Muscle of arm (tissue), 12 donors: ENCODE data around the gene LDLRAD3. TPM values are rescaled to one million over a fixed set of nuclear protein-coding genes. Genes with fewer than 3 reads are reported as not detected.

Experiments
- DNase-seq: peaks from one replicate; pipeline ENCODE4 v3.0.0-alpha.2; 2013
- polyA plus RNA-seq, 12 donors: library from polyadenylated mRNA; unstranded; fragments of 120-200 nt; gene quantifications; one replicate each; pipeline ENCODE4 v1.2.1, GENCODE V29; 2013; ENCODE audit not compliant: insufficient read length in 12 of 12

The LDLRAD3 gene
- polyA plus RNA-seq, 12 donors: 18.9 to 29.9 (median 25.4) TPM; not detected in 1

DNA sequence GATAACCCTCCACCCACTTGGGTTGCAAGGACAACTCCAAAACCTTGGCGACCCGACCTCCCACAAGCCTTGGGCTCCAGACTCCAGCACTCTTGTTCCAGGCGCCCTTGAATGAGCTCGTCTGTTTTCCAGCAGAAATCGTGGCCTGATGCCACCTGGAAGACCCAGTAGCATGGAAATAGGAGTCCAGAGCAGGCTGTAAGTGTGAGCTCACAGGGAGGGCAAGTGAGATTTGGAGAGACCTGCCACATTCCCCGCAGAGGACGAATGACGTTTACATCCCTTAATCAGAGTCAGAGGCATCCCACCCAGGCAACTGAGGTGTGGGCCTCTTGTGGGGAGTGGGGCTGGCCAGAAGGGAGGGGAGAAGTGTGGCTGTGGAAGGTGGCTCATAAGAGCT, 71.9 kb downstream of the LDLRAD3 start:
- DNase-seq: peak; percentile 87

GRCh38 chr11:36016263-36016662, 72.4 kb downstream of the LDLRAD3 start:
- DNase-seq: no peak

GRCh38 chr11:36016709-36017108, 72.8 kb downstream of the LDLRAD3 start:
- no peak for DNase-seq

DNA sequence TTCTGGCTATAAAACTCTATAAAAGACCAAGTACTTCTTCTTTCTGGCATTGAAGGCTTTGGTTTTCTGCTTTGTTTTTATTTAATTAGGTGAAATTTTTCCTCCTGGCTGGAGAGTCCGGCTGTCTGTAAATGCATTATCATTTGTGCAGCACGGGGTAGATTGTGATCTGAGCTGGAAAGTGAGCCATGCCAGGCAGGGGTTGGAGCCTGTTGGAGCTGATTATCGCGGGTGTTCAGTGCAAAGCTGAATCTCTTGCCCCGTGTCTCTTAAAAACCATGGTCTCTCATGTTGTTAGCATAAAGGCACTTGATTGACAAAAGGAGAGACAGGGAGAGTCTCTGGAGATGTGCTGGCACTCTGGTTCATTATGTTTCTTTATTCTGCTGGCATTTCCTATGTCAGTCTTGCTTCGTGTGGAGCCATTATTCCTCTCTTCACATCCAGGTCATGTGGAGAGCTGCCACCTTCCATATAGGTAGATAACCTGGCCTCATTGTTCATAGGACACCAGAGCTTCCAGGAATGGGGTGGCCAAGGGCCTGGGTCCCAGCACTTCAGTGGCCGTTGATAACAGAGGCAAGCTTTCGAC, 75.2 kb downstream of the LDLRAD3 start:
- no peak for DNase-seq

DNA sequence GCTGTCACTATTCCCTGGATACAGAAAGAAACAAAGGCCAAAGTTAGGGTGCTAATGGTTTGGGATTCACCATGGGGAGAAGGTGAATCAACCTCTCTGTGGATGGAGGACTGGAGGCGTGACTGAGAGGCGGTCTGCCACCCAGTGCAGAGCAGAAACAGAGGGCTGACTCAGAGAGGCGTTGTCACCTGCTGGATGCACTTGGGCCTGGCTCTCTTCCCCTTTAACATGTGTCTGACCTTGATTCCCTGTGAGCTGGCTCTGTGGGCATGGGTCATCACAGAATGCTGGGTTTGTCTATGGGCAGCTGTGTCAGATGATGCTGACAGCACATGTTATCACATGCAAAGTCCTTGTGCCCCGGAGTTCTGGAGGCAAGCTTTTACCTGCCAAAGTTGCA, 75.9 kb downstream of the LDLRAD3 start:
- DNase-seq: no peak

GRCh38 chr11:36022882-36023281, 79.0 kb downstream of the LDLRAD3 start:
- no peak for DNase-seq

DNA sequence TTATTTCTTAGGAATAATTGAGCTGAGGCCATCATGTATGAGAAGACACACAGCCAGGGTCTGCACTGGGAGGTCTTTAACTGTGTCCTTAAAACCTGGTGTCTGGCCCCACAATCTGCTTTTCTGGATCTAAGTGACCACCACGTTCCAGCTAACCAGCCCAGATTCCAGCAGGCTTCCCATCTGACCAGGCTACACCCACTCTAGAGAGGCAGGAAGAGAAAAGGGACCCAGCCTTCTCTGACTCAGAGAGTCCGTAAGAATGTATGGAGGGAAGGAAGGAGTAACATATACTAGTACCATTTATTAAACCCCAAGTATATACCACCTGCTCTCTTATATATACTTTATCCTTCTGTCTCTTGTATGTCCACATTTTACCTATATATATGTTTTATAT, 80.1 kb downstream of the LDLRAD3 start:
- no peak for DNase-seq

DNA sequence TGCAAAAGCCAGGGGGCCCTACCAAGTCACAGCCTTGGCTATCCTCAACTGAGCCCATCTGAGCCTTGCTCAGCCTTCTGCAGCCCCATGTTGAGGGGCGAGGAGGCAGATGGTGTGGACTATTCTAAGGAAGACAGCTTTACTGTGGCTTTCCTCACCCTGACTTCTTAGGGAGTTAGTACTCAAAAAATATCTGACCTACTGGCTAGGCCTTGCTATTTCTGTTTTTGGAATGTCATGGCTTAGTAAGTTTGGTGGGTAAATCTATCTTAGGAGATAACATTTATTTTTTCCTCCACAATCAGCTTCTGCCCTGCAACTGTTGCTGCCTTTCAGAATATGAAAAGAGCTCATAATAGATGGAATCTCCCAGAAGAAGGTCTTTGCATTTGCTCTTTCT, 80.9 kb downstream of the LDLRAD3 start:
- DNase-seq: no peak

GRCh38 chr11:36026315-36026968, 82.6 kb downstream of the LDLRAD3 start:
- no peak for DNase-seq

GRCh38 chr11:36027731-36028130, 83.9 kb downstream of the LDLRAD3 start:
- no peak for DNase-seq

GRCh38 chr11:36029616-36030015, 85.8 kb downstream of the LDLRAD3 start:
- DNase-seq: no peak

DNA sequence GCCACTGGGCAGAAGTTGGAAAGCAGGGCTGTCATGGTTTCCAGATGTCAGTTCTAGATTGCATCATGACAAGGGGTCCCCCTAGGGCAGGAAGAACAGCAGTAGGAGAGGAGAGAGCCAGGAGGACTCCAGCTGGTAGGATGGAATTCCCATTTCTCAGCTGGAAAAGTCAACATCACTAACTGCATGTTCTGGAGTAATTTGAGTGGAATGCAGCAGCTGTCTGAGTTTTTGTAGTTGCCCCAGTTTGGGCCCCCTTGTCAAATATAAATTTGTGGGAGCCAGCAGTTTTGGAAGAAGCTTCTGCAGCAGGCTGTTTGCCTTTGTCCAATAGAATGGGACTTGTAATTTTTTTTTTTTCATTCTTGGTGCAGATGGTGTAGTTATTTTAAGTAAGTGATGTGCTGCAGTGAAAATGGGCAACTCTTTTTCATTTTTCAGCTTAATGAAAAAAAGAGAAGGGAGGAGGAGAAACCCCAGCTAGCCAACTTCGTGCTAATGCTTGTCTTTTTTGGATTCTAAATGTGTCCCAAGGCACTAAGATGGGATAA, 86.9 kb downstream of the LDLRAD3 start:
- DNase-seq: peak; percentile 55

DNA sequence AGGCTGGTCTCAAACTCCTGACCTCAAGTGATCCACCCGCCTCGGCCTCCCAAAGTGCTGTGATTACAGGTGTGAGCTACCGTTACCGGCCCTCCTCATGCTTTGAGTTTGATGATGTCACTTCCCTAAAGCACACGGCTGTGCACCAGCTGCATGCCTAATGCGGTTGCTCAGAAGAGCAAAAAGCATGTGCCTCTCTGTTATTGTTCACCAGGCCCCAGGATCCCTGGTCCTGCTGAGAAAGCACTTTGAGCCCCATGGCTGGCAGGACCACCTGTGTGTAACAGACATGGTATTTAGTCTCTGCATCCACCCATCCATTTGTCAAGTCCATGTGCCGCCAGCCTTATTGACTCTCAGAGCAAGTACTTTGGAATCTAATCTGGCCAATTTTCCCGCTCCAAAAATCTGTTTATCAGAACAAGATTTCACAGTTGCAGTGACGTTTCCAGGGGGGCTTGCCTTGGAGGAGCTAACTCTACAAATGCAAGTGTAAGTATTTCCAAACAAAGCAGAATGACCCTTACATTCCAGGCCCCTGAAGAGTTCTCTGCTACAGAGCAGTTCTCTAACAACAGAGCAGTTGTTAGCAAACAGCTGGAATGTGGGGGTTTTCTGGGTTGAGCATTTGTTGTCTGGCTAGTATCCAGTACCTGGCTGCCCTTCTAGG, 89.4 kb downstream of the LDLRAD3 start:
- no peak for DNase-seq

- DNase-seq: no peak
Observed at GRCh38 chr11:36033936-36034335, 90.1 kb downstream of the LDLRAD3 start.

GRCh38 chr11:36034551-36035331, 90.9 kb downstream of the LDLRAD3 start:
- DNase-seq: no peak

DNA sequence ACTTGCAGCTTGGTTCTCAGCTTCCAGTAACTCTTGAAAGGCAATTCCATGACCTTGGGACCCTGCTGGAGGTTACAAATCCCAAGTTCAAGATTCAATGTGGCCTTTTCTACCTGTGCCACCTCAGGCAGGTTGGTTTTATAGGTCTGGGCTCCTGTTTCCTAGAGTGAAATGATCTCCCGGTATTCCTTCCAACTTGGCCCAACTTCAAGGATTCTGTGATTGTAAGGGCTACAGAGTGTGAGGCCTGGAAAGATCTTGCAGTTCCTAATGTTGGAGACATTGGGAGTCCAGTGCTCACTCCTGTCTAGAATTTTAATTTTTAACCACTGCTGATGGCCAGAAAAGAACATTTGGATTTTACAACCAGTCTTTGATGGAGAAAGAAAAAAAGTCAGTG, 91.6 kb downstream of the LDLRAD3 start:
- no peak for DNase-seq

DNA sequence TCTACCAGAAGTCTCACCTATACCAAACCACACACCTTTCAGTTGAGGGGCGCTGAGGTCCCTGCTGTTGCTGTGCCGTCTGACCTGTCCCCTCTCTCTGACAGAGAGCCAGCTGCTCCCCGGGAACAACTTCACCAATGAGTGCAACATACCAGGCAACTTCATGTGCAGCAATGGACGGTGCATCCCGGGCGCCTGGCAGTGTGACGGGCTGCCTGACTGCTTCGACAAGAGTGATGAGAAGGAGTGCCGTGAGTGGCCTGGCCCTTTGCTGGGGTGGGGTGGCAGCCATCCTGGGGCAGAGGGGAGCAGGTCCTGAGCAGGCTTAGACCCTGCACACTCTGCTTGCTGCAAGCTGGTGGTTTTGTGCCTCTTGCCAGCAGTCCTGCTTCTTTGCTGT, 92.1 kb downstream of the LDLRAD3 start:
- no peak for DNase-seq

DNA sequence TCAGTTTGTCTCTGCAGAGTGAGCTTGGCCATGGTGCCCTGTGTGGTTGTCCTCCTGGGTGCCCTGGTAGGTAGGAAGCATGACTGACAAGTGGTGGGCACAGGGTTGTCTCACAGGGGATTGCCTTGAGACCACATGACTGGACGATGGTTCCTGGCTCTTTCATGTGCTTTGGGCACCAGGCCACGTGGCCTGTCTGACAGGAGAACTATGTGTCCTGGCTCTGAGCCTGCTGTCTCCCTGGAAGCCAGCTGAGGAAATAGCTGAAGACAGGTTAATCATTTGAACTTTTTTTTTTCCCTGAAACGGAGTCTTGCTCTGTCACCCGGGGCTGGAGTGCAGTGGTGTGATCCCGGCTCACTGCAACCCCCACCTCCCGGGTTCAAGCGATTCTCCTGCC, 93.2 kb downstream of the LDLRAD3 start:
- DNase-seq: no peak

DNA sequence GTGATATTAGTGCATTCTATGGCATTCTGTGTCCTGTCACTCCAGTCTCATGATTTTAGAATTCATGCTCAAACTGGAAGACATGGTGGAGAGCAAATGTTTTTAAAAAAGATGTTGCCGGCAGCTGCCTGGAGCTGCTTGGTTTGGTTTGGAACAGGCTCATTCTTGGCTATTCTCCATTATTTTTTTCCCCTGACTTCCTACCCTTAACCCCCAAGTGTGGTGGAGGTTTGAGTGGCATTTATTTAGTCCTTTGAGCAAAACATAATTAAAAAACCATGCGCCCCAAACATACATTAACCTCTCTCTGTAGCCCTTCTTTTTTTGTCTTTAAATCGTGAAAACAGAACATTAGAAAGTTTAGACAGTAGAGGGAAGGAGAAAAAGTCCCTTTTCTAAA, 94.7 kb downstream of the LDLRAD3 start:
- no peak for DNase-seq

DNA sequence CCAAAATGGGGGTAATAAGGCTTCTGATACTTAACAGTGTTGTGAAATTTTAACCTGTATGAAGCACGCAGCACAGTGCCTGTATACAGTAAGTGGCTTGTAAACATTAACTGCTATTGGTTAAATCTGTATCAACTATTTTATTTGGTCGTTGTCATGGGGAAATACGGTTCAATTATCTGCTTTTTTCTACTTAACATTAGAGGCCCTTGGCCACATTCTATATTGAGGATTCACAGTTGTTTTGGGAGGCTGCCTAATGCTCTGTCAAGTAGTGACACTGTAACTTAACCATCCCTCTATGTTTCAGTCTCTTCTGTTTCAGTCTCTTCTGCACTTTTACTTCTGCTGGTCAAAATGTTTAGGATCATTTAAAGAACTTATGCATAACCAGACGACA, 95.6 kb downstream of the LDLRAD3 start:
- DNase-seq: no peak

GRCh38 chr11:36041988-36042611, 98.2 kb downstream of the LDLRAD3 start:
- no peak for DNase-seq

GRCh38 chr11:36044636-36045035, 100.8 kb downstream of the LDLRAD3 start:
- DNase-seq: no peak
